GM12872 (cell line): ENCODE results near the gene PLEKHA6.

Source experiments
- CTCF ChIP-seq: IDR thresholded peaks from 3 replicates; pipeline ENCODE4 v1.5.1; 2011; ENCODE audit warnings: low read depth, mild to moderate bottlenecking, low read length, moderate library complexity; ENCODE audit not compliant: insufficient read depth

The PLEKHA6 gene

DNA sequence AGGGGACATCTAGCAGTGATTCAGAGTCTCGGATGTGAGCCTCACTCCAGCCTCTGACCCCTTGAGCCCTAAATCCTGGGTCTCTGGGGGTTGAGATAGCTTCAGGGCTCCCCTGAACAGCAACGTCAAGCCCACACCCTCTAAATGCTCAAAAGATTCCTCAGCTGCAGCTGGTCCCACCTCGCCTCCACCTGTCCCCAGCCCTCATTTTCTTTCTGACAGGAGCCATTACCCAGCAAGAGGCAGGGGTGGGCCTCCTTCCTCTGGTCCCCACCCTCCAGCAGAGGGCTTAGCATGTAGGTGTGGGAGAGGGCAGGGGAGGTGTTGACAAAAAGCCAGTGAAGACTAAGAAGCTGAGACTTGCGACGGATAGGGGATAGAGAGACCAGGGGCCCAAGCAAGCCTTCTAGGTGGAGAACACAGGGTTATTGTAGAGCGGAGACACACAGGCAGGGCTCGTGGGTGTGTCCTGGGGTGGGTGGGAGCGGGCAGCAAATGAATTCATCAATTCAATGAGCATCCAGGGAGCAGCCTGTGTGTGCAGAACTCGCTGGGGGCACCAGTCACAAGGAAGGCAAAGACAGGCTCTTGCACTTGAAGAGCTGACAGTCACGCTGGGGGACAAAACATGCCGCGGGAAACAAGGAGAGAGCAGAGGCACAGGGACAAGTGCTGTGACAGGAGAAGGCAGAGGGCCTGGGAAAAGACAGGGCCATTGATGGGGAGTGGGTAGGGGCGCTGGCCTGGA is 97.0 kb downstream of the PLEKHA6 start:
- TF ChIP-seq CTCF = no peak

GRCh38 chr1:204261746-204262505 is 97.8 kb downstream of the PLEKHA6 start:
- no peak for TF ChIP-seq CTCF

- TF ChIP-seq CTCF = no peak
Observed at GRCh38 chr1:204261266-204261665, 98.5 kb downstream of the PLEKHA6 start.

DNA sequence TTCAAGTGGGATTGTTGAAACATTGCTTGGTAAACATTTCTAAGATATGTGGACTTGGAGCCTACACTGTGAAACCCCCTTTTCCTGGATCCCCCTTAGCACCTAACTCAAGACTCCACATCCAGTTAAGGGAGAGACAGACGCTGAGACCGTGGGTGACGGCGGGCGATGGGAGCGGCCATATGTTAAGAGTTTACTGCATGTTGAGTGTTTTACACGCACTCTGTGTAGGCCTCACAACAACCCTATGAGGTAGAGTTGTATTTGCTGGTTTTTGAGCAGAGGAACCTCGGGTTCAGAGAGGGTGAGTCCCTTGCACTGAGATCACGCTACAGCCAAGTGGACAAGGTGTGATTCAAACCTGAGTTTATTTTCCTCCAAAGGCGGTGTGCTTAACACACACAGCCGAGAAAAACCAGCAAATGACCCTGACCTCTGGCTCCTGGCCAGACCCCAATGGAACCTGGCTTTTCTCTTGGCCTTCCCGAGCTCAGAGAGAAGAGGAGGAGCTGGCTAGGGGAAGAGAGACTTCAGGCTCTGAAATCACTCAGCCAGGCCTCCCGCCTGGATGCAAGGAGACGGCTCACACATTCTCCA is 99.0 kb downstream of the PLEKHA6 start:
- TF ChIP-seq CTCF = no peak

- no peak for TF ChIP-seq CTCF
Observed at GRCh38 chr1:204259782-204260181, 99.9 kb downstream of the PLEKHA6 start.

- TF ChIP-seq CTCF = no peak
Observed at GRCh38 chr1:204259196-204259595, 100.5 kb downstream of the PLEKHA6 start.
